H9 (cell line): ENCODE data around the gene RSPH9. TPM values are rescaled to one million over a fixed set of nuclear protein-coding genes. Genes with fewer than 3 reads are reported as not detected.
A peak's percentile ranks its signal among the peaks of the same experiment; 100 is the strongest.

Experiments used
- DNase-seq: peaks from one replicate; pipeline ENCODE4 v3.0.0-alpha.2; 2017
- H2AFZ ChIP-seq: one replicate; pipeline ENCODE4 v1.6.1; 2013; ENCODE audit warnings: mild to moderate bottlenecking, low read length, control low read depth, moderate library complexity
- H2AK5ac ChIP-seq: 2 replicates; pipeline ENCODE4 v1.6.1; 2013; ENCODE audit warnings: low read length, control low read depth, mixed read lengths; ENCODE audit not compliant: insufficient read length
- H2BK120ac ChIP-seq: one replicate; pipeline ENCODE4 v1.6.1; 2013; ENCODE audit warnings: low read depth, mild to moderate bottlenecking, low read length, control low read depth, inconsistent platforms; ENCODE audit not compliant: poor library complexity, severe bottlenecking
- H2BK12ac ChIP-seq: 2 replicates; pipeline ENCODE4 v1.6.1; 2013; ENCODE audit warnings: low read length, control low read depth, mixed read lengths, low read depth; ENCODE audit not compliant: insufficient read length
- H2BK15ac ChIP-seq: 2 replicates; pipeline ENCODE4 v1.6.1; 2013; ENCODE audit warnings: low read depth, low read length, control low read depth
- H2BK20ac ChIP-seq: one replicate; pipeline ENCODE4 v1.6.1; 2013; ENCODE audit warnings: low read depth, mild to moderate bottlenecking, low read length, control low read depth, inconsistent platforms; ENCODE audit not compliant: poor library complexity, severe bottlenecking
- H2BK5ac ChIP-seq: 2 replicates; pipeline ENCODE4 v1.6.1; 2013; ENCODE audit warnings: low read length, control low read depth, mixed read lengths; ENCODE audit not compliant: insufficient read length
- H3K14ac ChIP-seq: 2 replicates; pipeline ENCODE4 v1.6.1; 2013; ENCODE audit warnings: low read length, control low read depth; ENCODE audit not compliant: insufficient read depth
- H3K18ac ChIP-seq: 2 replicates; pipeline ENCODE4 v1.6.1; 2013; ENCODE audit warnings: low read depth, mild to moderate bottlenecking, mixed read lengths, low read length, control low read depth; ENCODE audit not compliant: insufficient read length
- H3K23ac ChIP-seq: 2 replicates; pipeline ENCODE4 v1.6.1; 2013; ENCODE audit warnings: low read length, control low read depth, mixed read lengths, low read depth; ENCODE audit not compliant: insufficient read length
- H3K23me2 ChIP-seq: 2 replicates; pipeline ENCODE4 v1.6.1; 2013; ENCODE audit warnings: low read depth, mild to moderate bottlenecking, mixed read lengths, low read length, control low read depth; ENCODE audit not compliant: insufficient read length, poor library complexity, severe bottlenecking
- H3K27ac ChIP-seq: 2 replicates; pipeline ENCODE4 v1.5.1; 2013; ENCODE audit warnings: low read length, control low read depth, mixed read lengths, low read depth; ENCODE audit not compliant: insufficient read length
- H3K27me3 ChIP-seq: 2 replicates; pipeline ENCODE4 v1.6.1; 2013; ENCODE audit warnings: low read length, control low read depth, inconsistent platforms; ENCODE audit not compliant: insufficient read depth
- H3K4ac ChIP-seq: 2 replicates; pipeline ENCODE4 v1.6.1; 2013; ENCODE audit warnings: low read depth, mild to moderate bottlenecking, control low read depth, inconsistent platforms, low read length, moderate library complexity
- H3K4me1 ChIP-seq: 2 replicates; pipeline ENCODE4 v1.6.1; 2013; ENCODE audit warnings: low read length, control low read depth, inconsistent platforms; ENCODE audit not compliant: insufficient read depth
- H3K4me2 ChIP-seq: 2 replicates; pipeline ENCODE4 v1.6.1; 2013; ENCODE audit warnings: low read length, control low read depth, mixed read lengths; ENCODE audit not compliant: insufficient read length, insufficient read depth
- H3K56ac ChIP-seq: 2 replicates; pipeline ENCODE4 v1.6.1; 2013; ENCODE audit warnings: low read depth, mild to moderate bottlenecking, mixed read lengths, low read length, control low read depth; ENCODE audit not compliant: insufficient read length
- H3K79me1 ChIP-seq: 2 replicates; pipeline ENCODE4 v1.6.1; 2013; ENCODE audit warnings: low read depth, mild to moderate bottlenecking, moderate library complexity, low read length, control low read depth, inconsistent platforms; ENCODE audit not compliant: insufficient read depth, poor library complexity, severe bottlenecking
- H3K79me2 ChIP-seq: 2 replicates; pipeline ENCODE4 v1.6.1; 2013; ENCODE audit warnings: low read length, control low read depth, inconsistent platforms; ENCODE audit not compliant: insufficient read depth
- H3K9ac ChIP-seq: 2 replicates; pipeline ENCODE4 v1.6.1; 2013; ENCODE audit warnings: low read length, control low read depth, mixed read lengths; ENCODE audit not compliant: insufficient read length; ENCODE audit errors: extremely low read depth
- H3K9me3 ChIP-seq: one replicate; pipeline ENCODE4 v1.6.1; 2013; ENCODE audit warnings: low read depth, low read length, inconsistent platforms; ENCODE audit not compliant: control insufficient read depth
- H3T11ph ChIP-seq: one replicate; pipeline ENCODE4 v1.6.1; 2013; ENCODE audit warnings: mild to moderate bottlenecking, low read length, control low read depth, inconsistent platforms
- H4K20me1 ChIP-seq: one replicate; pipeline ENCODE4 v1.6.1; 2013; ENCODE audit not compliant: control insufficient read depth, insufficient read length, insufficient read depth
- H4K5ac ChIP-seq: 2 replicates; pipeline ENCODE4 v1.6.1; 2013; ENCODE audit warnings: low read depth, mild to moderate bottlenecking, mixed read lengths, low read length, control low read depth; ENCODE audit not compliant: insufficient read length
- H4K8ac ChIP-seq: replicated peaks from 2 replicates; pipeline ENCODE4 v1.6.1; 2013; ENCODE audit warnings: low read length, control low read depth, mixed read lengths, low read depth; ENCODE audit not compliant: insufficient read length
- H4K91ac ChIP-seq: 2 replicates; pipeline ENCODE4 v1.6.1; 2013; ENCODE audit warnings: low read depth, mild to moderate bottlenecking, moderate library complexity, mixed read lengths, low read length, control low read depth; ENCODE audit not compliant: insufficient read length
- H3K27ac Mint-ChIP-seq, 3 experiments: 2 replicates in 2 of 3; 3 replicates in 1 of 3; pipeline ENCODE4 v1.8.0; 2020 to 2021; ENCODE audit warnings: mixed read lengths in 3 of 3, mild to moderate bottlenecking in 1 of 3, moderate library complexity in 1 of 3
- H3K27me3 Mint-ChIP-seq: 2 replicates; pipeline ENCODE4 v1.8.0; 2021; ENCODE audit warnings: low read depth, mild to moderate bottlenecking, moderate library complexity, mixed read lengths
- H3K36me3 Mint-ChIP-seq, 3 experiments: 2 replicates in 2 of 3; 3 replicates in 1 of 3; pipeline ENCODE4 v1.8.0; 2020 to 2021; ENCODE audit warnings: low read depth in 3 of 3, mixed read lengths in 3 of 3; ENCODE audit not compliant: insufficient read depth in 1 of 3
- H3K4me1 Mint-ChIP-seq, 2 experiments: 2 replicates each; pipeline ENCODE4 v1.8.0; 2020; ENCODE audit warnings: mixed read lengths in 2 of 2
- H3K4me3 Mint-ChIP-seq, 2 experiments: 2 replicates in 1 of 2; 3 replicates in 1 of 2; pipeline ENCODE4 v1.8.0; 2020 to 2021; ENCODE audit warnings: mild to moderate bottlenecking in 2 of 2, mixed read lengths in 2 of 2, moderate library complexity in 1 of 2
- H3K9me3 Mint-ChIP-seq, 2 experiments: 2 replicates in 1 of 2; 3 replicates in 1 of 2; pipeline ENCODE4 v1.8.0; 2020; ENCODE audit warnings: mild to moderate bottlenecking in 2 of 2, mixed read lengths in 2 of 2, moderate library complexity in 1 of 2
- WGBS: extraction: QIAGEN DNeasy Blood & Tissue Kit; methylation state at CpG from one replicate; pipeline ENCODE4 v1.1.7; 2013; ENCODE audit warnings: missing lambda C conversion rate, low lambda C conversion rate, mixed read lengths; ENCODE audit not compliant: insufficient read length; ENCODE audit errors: extremely low coverage; 5-methylcytosine and 5-hydroxymethylcytosine counted together
- total RNA-seq: library from RNA; stranded (reverse); gene quantifications from 2 replicates; pipeline ENCODE4 v1.2.1, GENCODE V29; 2021
- TF ChIP-seq, protein P1 (sequence below): fragments of 200-600 bp; sonication (generic); conservative IDR thresholded peaks from 3 replicates; pipeline ENCODE4 v1.8.0; 2021; ENCODE audit warnings: antibody characterized with exemption, mild to moderate bottlenecking

RSPH9 gene
- total RNA-seq, 1 experiment from 2014 or later: 0.39 TPM

GRCh38 chr6:43635387-43636307 is 9.2 kb upstream of the RSPH9 start, which contains the start of gene MAD2L1BP:
TSS of gene MAD2L1BP (plus strand) at chr6:43635840. CDS start at chr6:43635876, 36 bp downstream.
- no peaks in the 10 kb centered on the region for H4K20me1 ChIP-seq
- no CpG with 5 or more reads among the region's 48 CpGs for WGBS

More at GRCh38 chr6:43635387-43636307, 9.2 kb upstream of the RSPH9 start, which contains the start of gene MAD2L1BP:
- H2BK120ac ChIP-seq: no peak within 1 kb of the TSS
- H3K4me1 ChIP-seq: no peaks in the 10 kb centered on the region; the same call in 1 of the 2 replicates
- H3K9me3 Mint-ChIP-seq: no peaks in the 10 kb centered on the region; a peak in 1 of 5 replicates
- H2BK20ac ChIP-seq: no peak within 1 kb of the TSS
- no peaks in the 10 kb centered on the region for H3K27me3 ChIP-seq
- peak within 1 kb of the TSS; percentile 63 to 97 (median 94); a peak in 6 of 7 replicates for H3K27ac Mint-ChIP-seq
- peak; percentile 80 for DNase-seq
- peaks cover 23 to 27% of the 10 kb centered on the region in 2 experiments for H3K4me1 Mint-ChIP-seq
- no peak within 1 kb of the TSS for H2AK5ac ChIP-seq
- H2BK5ac ChIP-seq: no peak within 1 kb of the TSS
- no peak within 1 kb of the TSS for H3T11ph ChIP-seq
- H2BK15ac ChIP-seq: no peak within 1 kb of the TSS
- H4K91ac ChIP-seq: no peak within 1 kb of the TSS
- no peaks in the 10 kb centered on the region for H3K9me3 ChIP-seq
- no peaks in the 10 kb centered on the region for H3K27me3 Mint-ChIP-seq
- H3K79me2 ChIP-seq: peaks cover 11% of the 10 kb centered on the region; the same call in 1 of the 2 replicates
- H3K23ac ChIP-seq: no peak within 1 kb of the TSS
- H3K79me1 ChIP-seq: peaks cover 3% of the 10 kb centered on the region
- H3K18ac ChIP-seq: peak within 1 kb of the TSS; percentile 50
- H3K4me2 ChIP-seq: peak within 1 kb of the TSS; percentile 93
- no peak within 1 kb of the TSS for H4K8ac ChIP-seq
- H3K27ac ChIP-seq: no peak within 1 kb of the TSS
- H3K4ac ChIP-seq: no peak within 1 kb of the TSS
- TF ChIP-seq, protein P1, sequence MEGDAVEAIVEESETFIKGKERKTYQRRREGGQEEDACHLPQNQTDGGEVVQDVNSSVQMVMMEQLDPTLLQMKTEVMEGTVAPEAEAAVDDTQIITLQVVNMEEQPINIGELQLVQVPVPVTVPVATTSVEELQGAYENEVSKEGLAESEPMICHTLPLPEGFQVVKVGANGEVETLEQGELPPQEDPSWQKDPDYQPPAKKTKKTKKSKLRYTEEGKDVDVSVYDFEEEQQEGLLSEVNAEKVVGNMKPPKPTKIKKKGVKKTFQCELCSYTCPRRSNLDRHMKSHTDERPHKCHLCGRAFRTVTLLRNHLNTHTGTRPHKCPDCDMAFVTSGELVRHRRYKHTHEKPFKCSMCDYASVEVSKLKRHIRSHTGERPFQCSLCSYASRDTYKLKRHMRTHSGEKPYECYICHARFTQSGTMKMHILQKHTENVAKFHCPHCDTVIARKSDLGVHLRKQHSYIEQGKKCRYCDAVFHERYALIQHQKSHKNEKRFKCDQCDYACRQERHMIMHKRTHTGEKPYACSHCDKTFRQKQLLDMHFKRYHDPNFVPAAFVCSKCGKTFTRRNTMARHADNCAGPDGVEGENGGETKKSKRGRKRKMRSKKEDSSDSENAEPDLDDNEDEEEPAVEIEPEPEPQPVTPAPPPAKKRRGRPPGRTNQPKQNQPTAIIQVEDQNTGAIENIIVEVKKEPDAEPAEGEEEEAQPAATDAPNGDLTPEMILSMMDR: no peak
- peaks cover 17 to 41% (median 36%) of the 10 kb centered on the region in 3 experiments; a peak in 6 of 7 replicates for H3K36me3 Mint-ChIP-seq
- H2BK12ac ChIP-seq: no peak within 1 kb of the TSS
- H3K9ac ChIP-seq: peak within 1 kb of the TSS; percentile 69
- H4K5ac ChIP-seq: no peak within 1 kb of the TSS
- peaks cover 6% of the 10 kb centered on the region for H3K23me2 ChIP-seq
- peak within 1 kb of the TSS; percentile 94 to 96 for H3K4me3 Mint-ChIP-seq
- H3K56ac ChIP-seq: no peak within 1 kb of the TSS
- H3K14ac ChIP-seq: peak within 1 kb of the TSS; percentile 79; the same call in 1 of the 2 replicates
- H2AFZ ChIP-seq: no peak within 1 kb of the TSS
